Measurements from ENCODE around the gene SPINDOC.

DNA sequence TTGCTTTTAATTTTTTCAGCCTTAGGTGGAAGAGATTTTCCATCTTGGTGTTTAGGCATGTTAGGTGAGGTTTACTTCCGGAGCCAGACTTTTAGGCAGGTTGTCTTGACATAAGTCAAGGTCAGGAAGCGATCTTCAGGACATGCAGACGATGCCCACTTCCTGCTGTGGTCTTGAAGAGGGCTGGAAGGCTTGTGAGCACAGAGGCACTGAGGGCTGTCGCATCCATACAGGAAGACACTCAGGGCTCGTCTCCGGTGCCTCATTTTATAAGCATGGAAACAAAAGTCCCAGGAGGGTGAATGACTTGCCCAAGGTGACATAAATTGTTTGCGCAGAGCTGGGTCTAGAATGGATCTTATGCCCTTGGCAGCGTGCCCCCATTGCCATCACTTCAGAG is 56.4 kb downstream of the SPINDOC start:
- TF ChIP-seq, protein P1, sequence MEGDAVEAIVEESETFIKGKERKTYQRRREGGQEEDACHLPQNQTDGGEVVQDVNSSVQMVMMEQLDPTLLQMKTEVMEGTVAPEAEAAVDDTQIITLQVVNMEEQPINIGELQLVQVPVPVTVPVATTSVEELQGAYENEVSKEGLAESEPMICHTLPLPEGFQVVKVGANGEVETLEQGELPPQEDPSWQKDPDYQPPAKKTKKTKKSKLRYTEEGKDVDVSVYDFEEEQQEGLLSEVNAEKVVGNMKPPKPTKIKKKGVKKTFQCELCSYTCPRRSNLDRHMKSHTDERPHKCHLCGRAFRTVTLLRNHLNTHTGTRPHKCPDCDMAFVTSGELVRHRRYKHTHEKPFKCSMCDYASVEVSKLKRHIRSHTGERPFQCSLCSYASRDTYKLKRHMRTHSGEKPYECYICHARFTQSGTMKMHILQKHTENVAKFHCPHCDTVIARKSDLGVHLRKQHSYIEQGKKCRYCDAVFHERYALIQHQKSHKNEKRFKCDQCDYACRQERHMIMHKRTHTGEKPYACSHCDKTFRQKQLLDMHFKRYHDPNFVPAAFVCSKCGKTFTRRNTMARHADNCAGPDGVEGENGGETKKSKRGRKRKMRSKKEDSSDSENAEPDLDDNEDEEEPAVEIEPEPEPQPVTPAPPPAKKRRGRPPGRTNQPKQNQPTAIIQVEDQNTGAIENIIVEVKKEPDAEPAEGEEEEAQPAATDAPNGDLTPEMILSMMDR (IDR thresholded peaks at IDR 0.05): no peak
- TF ChIP-seq EP300 (IDR thresholded peaks at IDR 0.05): no peak
